HK-2 (cell line): ENCODE results near the gene KCTD11.
"Not testable (repeated sequence)": the region's sequence is repeated elsewhere in the genome, so short reads cannot be mapped to it uniquely, and the experiment has no call there.

Experiments used
- DNase-seq: peaks from one replicate; pipeline ENCODE4 v3.0.0-alpha.2; 2018; ENCODE audit not compliant: unreplicated experiment

The KCTD11 gene

DNA sequence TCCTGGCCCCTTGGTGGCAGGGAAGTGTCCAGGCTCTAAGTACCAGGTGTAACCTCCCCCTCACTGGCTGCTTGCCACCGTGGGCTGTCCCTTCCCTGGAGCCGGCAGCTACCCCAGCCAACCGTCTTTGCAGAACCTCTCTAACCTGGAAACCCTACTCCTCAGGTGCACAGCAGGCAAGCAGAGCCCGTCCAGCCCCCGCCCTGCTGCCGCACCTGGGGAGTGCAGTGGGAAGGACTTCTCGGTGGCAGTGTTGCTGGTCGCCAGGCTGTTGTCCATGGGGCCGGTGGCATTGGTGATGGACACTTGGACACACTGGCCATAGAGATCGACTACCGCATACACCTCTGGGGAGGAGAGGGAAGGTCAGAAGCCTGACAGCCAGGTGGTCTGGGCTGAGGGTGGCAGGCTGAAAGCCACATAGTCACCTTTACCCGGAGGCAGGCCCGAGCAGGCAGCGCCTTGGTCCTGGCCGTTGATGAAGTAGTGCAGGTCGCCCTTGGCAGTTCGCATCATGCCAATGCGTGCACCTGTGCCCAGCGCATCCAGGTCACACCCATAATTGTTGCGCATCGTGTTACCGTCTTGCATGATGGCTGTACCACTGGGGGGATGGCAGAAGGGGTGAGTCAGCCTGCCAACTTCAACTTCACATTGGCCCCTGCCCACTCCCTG, 29.3 kb upstream of the KCTD11 start:
- DNase-seq: no peak

DNA sequence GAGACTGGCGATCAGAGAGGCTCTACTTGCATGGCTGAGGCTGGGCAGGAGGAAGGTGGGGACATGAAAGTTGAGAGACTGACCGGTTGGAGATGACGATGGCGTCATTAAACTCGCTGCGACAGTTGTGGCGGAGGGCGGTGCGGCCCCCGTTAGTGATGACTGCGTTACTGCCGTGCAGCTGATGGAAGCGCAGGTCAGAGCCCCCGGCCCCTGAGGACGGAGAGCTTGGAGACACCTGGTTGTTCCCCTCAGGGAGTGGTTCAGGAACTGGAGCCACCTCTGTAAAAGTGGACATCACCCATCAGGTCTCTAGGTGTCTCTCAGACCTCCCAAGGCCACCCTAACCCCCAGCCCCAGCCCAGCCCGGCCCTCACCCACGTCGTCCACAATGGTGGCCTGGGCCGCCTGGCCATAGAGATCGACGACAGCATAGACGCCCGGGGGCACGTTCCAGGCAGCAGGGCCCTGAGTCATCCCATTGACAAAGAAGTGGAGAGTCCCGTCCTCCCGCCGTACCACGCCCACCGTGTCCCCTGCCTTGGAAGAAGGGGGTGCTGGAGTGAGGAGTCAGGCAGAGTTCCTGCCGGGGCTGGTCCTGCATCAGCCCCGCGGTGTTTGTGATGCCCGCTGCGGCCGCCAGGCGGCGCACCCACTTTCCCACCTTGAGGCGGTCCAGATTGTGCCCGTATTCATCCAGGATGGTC, 28.1 kb upstream of the KCTD11 start:
- DNase-seq: no peak

DNA sequence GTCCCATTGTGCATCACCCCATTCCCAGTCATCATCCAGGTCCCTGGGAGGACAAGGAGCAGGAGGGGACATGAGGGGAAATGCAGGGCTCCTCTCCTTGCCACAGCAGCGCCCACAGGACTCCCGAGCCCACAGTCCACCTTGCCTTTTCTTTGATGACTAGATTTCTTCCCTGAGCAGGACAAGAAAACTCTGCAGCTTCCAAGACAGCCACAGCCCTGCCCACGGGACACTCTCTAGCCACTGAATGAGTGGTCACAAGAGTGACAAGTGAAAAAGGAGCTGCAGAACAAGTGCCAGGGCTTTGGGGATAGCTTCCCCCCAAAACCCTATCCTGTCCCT, 27.6 kb upstream of the KCTD11 start:
- DNase-seq: no peak

DNA sequence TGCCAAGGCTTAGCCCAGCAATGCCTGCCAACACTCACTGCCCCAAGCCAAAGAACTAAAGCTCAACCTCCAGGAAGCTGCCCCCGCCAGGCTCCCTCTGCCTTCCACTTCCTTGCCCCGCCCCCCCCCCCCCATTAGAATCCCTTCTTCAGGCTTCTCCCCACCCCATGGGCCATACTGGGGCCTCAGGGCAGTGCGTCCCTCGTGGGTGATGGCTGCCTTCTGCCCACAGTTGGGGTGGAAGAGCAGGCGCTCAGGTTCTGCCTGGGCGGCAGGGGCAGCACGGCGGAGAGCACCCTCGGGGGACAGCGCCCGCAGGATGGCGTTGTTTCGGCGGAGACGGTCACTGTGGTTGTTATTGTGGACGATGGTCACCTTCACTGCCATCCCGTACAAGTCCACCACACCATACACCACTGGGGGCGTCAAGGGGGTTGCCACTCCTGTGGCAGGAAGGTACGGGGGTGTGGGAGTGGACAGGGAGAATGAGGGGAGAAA, 26.9 kb upstream of the KCTD11 start:
- no peak for DNase-seq

DNA sequence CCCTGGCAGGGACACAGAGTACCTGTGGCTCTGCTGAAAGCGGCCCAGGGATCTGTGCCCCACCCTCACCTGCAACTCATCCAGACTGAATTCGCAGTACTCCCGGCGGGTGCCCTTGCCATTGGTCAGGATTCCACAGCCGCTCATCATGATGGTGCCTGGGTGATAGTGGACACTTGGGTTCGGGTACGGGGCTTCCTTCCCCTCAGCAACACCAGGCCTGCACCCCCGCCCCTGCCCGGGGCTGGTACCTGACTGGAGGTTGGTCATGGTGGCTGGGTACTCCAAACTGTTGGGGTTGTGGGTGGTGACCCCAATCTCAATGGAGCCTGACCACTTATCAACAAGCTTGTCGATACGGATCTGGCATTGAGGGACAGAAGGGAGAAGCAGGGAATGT, 25.8 kb upstream of the KCTD11 start:
- DNase-seq: no peak

DNA sequence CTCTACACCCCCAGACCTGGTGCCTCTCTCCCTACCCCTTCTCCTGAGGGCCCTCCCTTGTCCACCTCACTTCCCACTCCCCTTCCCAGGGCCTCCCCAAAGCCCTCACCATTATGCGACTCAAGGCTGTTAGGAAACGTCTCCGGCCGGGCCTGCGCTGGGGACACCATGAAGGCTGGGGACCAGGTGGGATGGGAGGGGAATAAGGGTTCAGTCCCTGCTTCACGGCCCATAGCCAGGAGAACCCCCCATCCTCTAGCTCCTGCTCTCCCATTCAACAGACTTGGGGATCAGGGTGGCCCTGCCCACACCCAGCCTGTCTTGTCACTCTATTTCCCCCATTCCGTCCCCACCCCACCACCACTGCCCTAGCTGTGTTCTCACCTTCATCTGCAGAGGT, 24.9 kb upstream of the KCTD11 start:
- DNase-seq: no peak

DNA sequence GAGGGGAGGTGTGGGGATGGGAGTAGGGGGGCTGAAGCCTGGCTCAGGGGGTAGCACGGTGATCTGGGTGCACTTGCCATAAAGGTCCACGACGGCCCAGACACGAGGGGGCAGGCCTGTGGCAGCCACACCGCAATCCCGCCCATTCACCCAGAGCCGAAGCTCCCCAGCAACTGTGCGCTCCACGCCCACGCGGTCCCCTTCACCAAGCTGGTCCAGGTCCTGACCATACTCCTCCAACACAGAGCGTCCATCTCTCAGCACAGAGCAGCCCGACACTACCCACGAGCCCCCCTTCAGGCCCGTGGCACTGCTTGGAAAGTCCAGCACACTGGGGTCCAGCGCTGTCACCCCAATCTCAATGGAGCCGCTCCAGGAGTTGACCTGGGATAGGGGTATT, 24.5 kb upstream of the KCTD11 start:
- no peak for DNase-seq

DNA sequence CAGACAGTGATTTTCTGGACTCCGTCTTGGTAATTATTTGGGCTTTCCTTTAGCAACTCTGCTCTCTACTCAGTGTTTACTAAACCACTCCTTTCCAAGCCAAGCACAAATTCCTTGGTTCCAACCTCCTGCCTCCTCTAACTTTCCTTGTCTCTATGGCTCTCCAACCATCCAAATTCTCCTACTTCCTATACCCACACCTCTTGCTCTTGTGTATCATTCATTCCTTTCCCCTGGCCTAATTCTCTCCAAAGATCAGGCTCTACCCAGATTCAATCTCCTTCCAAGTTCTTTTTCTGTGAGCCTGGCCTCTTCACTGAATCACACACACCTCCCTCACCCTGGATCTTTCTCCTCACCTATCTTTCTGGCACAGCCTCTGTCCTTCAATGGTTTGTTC, 24.0 kb upstream of the KCTD11 start:
- DNase-seq: no peak

DNA sequence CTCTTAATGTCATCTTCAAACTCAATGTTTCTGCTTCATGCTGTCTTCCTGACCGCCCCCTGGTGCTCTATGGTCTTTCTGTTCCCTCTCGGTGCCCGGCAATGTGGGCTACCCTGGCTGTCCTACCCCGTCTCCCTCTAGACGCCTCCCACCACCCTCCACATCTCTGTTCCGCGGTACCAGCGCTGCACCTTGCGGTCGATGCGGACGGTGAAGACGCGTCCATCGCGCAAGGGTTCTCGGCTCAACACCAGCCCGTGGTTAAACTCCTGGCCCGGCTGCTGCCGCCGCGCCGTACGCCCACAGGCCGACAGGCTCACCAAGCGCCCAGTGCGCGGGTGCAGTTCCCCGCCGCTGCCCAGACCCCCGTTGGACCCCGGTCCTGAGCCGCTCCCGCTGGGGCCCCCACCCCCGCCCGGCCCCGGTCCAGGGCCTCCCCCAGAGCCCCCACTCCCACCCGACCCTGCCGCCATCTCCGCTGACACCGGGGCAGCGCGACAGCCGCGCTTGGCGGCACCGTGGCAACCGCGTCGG, 23.1 kb upstream of the KCTD11 start, which contains the start of gene NEURL4:
TSS of gene NEURL4 (minus strand) at position 496 of the 534 bp plus-strand sequence. CDS start at position 473, 23 bp downstream.
- no peak for DNase-seq

DNA sequence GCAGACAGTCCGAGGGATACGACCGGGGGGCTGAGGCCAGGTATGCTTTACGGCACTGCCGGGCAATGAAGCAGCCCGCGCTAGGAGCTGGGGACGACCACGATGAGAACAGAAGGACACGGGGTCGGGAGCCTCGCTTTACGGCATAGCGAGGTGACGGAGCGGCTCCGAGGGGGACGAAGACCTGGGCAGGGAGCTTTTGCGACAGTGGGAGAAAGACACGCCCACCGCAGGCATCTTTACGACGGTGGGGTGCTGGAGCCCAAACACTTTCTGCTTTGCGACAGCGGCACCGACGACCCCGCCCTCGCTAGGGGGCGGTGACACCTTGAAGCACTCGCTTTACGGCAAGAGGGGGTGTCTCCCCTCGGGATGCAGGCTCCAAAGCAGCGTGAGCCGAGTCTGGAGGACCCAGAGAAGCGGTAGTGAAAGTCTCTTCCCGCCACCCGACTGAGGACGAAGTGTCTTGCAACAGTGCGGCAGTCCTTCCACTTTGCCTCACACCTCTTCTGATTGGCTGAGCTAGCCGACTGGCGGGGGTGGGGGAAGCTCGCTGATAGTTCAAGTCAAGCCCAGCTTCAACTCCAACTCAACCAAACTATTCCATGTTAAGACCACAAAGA, 22.5 kb upstream of the KCTD11 start:
- DNase-seq: peak; percentile 97

DNA sequence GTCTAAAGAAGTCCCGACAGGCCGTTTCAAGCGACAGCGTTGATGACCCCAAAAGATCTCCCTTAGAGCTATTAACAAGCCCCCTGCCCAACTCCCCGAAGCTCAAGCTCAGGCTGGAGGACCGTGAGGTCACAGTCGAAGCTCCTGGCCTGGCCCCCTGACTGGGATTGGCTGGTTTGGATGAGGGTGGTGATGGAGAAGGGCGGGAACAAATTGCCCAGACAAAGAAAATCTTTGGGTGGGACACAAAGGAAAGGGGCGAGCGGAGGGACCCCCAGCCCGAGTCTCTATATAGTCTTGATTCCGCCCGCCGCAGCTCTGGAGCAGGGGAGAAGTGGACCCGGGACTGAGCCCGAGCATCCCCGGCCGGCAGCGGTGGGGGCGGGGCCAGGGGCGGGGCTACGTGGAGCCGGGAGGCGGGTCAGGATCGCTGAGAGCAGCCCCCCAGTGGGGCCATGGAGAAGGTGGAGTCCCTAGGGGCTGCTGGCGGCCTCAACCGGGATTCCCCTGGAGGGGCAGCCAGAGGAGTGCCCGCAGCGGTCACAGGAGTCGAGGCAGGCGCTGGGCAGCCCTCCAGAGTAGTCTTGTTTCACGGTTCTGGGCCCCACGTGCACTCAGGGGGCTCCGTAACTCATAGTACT, 21.8 kb upstream of the KCTD11 start:
- peak; percentile 79 for DNase-seq

DNA sequence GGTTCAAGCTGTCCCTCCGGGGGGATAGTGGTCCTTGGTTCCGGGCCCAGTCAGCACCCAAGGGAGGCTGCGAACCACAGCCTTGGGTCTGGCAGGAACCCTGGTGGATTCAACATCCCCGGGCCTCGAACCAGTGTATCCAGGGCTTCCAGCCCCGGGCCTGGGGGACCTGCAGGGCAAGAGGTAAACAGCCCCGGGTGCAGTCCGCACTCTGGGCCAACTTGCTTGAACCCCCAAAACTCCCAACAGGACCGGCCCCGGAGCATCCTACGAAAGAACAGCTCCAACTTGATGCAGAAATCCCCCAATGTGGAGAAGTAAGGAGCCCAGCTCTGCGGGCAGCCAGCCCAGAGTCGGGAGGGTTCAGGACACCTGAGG, 21.3 kb upstream of the KCTD11 start:
- no peak for DNase-seq

DNA sequence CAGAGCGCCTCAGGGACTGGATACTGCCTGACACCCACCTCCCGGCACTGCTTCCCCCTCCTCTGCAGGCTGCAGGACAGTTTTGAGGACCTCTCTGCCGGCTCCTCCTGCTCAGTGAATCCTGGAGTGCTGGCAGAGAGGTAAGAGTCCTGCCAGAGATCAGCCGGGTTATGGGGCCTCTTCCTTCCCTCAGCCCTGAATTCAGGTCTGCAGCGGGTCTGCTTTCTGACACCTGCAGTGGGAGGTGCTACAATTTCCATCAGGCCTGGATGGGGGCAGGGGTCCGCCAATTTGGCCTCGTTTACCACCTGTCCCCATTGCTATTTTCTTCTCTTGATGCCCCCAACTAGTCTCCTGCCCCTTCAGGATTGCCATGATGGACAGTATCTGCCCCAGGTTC, 19.9 kb upstream of the KCTD11 start:
- no peak for DNase-seq

DNA sequence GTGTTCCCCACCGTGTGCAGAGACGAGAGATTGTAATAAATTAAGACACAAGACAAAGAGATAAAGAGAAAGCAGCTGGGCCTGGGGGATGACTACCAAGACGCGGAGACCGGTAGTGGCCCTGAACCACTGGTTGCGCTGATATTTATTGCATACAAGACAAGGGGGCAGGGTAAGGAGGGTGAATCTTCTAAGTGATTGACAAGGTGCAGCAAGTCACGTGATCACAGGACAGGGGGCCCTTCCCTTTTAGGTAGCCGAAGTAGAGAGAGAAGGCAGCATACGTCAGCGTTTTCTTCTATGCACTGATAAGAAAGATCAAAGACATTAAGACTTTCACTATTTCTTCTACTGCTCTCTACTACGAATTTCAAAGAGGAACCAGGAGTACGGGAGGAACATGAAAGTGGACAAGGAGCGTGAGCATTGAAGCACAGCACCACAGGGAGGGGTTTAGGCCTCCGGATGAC, 19.3 kb upstream of the KCTD11 start:
- DNase-seq: not testable (repeated sequence)

DNA sequence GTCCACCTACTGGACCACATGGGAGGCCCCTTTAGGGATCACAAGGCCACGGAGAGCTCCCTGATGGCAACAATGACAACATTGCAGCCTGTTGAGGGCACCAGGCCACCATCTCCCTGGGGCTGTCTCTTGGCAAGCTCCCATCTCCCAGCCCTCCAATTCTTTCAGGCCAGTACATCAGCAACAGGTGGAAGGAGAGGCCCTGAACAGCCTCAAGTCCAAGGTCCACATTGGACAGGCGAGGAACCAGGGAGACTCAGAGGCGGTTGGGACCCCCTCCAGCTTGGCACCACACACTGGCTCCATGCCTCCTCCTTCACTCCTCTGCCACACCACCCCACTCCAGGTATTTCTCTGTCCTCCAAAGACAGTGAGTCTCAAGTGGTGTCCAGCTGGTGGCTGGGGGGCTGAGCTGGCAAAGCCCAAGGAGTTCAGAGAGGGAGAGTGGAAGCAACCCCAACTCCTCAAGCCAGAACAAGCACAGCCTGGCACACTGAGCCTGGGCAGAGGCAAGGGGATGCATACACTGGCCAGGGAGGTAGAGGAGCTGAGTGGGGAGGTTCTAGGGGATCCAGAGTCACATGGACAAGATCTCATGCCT, 16.9 kb upstream of the KCTD11 start:
- DNase-seq: no peak

DNA sequence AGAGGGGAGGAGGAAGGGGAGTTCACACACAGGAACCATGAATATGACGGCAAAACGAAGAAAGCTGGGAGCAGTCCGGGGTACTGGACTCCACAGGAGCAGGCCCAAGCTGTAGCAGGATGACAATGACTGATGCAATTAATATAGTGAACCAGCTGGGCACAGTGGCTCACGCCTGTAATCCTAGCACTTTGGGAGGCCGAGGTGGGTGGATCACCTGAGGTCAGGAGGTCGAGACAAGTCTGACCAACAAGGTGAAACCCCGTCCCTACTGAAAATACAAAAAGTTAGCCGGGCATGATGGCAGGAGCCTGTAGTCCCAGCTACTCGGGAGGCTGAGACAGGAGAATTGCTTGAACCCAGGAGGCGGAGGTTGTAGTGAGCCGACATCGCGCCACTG, 16.2 kb upstream of the KCTD11 start:
- not testable (repeated sequence) for DNase-seq

DNA sequence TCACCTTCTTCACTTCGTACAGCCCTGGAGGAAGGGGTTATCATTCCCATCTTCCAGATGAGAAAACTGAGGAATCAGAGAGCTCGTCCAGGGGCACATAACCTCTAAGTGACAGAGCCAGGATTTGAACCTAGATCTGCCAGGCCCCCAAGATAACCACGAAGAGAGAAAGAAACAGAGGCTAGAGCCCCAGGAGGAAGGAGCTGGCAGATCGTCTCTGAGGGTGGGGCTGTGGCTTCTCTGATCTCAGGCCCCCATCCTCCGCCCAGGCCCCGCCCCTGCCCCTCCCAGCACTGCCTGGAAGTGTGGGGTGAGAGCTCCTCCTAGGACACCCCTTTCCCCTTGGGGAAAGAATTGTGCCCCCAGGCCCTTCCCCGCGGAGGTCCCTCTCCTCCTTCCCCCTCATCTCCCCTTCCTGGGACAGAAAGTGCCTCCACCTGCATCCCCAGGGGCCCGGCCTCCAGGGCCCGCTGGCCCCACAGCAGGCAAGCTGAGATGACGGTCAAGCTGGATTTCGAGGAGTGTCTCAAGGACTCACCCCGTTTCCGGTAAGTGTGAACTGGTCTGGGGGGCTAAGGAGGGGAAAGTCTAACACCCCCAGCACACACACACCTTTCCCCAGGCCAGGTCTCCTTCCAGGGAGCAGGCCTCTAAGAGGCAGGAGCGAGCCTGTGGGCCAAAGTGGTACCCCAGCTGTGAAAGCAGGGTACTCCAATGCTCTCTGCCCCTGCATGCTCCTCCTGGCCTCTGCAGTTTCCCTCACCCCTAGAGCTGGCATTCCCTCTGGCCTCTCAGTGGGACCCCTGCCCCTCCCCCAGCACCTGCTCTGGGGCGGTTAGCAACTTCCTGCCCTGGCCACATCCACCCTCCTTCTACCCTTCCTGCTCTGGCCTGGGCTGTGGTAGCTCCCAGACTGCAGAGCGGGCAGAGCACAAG, 15.5 kb upstream of the KCTD11 start, which contains the start of gene ACAP1:
TSS of gene ACAP1 (plus strand) at position 290 of the 936 bp plus-strand sequence. CDS start at position 496, 206 bp downstream.
- no peak for DNase-seq

DNA sequence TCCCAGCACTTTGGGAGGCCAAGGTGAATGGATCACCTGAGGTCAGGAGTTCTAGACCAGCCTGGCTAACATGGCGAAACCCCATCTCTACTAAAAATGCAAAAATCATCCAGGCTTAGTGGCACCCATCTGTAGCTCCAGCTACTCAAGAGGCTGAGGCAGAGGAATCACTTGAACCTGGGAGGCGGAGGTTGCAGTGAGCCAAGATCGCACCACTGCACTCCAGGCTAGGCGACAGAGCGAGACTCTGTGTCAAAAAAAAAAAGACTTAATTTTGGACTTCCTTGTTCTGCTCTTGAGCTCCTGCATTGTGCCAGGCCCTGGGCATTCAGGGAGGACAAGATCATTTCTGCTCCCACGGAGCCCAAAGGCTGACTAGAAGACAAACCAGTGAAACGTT, 14.4 kb upstream of the KCTD11 start:
- not testable (repeated sequence) for DNase-seq

DNA sequence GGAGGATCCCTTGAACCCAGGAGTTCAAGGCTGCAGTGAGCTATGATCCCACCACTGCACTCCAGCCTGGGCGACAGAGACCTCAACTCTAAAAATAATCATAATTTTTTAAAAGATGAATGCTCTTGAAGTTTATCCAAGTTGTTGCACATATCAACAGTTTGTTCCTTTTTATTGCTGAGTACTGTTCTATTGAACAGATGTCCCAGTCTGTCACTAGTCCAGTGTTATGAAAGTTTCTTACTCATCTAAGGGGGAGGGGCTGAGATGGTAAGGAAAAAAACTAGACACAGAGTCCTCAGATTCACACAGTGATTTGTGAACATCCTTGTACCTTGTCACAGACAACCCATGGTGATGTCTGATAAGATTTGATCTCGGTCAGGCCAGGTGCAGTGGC, 11.8 kb upstream of the KCTD11 start:
- DNase-seq: no peak

DNA sequence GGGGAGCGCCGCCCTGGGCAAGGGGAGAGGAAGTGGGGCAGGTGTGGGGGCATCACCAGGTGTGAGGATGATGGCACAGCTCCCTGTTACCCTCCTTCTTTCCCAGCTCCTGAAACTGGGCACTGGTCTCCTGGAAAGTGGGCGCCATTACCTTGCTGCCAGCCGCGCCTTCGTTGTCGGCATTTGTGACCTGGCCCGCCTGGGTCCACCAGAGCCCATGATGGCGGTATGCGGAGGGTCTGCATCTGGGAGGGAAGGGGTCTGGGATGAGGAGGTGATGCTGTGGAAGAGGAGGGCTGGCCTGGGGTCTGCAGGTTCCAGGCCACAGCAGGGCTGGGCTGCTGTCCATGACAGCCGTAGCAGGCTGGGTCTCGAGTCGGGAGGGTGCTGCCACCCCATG, 10.1 kb upstream of the KCTD11 start:
- DNase-seq: no peak

DNA sequence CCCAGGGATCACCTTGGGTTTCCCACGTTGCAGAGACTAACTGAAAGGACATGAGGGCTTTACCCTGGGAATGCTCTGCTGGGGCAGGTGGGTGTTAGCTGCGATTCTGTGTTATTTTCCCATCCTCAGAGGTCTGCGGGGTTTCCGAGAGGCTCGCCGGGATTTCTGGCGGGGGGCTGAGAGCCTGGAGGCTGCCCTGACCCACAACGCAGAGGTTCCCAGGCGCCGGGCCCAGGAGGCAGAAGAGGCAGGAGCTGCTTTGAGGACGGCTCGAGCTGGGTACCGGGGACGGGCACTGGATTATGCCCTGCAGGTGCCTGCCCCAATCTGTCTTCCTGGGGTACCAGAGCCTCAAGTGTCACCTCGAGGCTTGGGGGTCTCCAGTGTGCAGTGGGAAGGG, 8.7 kb upstream of the KCTD11 start:
- no peak for DNase-seq
